PC-3 (cell line): Measurements from ENCODE around the gene SORL1. TPM values are rescaled to one million over a fixed set of nuclear protein-coding genes. Genes with fewer than 3 reads are reported as not detected.

Experiments
- ATAC-seq: fragments of 200-7000 bp; cut with Tn5 transposase; 2 replicates; pipeline ENCODE4 v1.9.1; 2020; ENCODE audit warnings: mild to moderate bottlenecking, moderate library complexity
- BruUV-seq: library from RNA; stranded (reverse); fragments of 400-500 nt; replicated peaks from 2 replicates; lab custom pipeline; 2021; lab: Mats Ljungman, UMichigan
- CTCF ChIA-PET: fragments of 300-600 bp; sonication (Branson Sonifier 250); formaldehyde crosslinking; loops from one replicate; lab custom pipeline; 2022; ENCODE audit warnings: antibody characterized with exemption; lab: Charles Lee
- POLR2A ChIA-PET: fragments of 300-600 bp; sonication (Branson Sonifier 250); formaldehyde crosslinking; loops from one replicate; lab custom pipeline; 2022; ENCODE audit warnings: antibody characterized with exemption; ENCODE audit not compliant: unreplicated experiment; lab: Charles Lee
- DNase-seq: peaks from one replicate; pipeline ENCODE4 v3.0.0-alpha.2; 2015
- H2AFZ ChIP-seq: fragments of 300-600 bp; sonication (generic); 2 replicates; pipeline ENCODE4 v1.6.0; 2016; ENCODE audit warnings: antibody characterized with exemption, low read length
- H3F3A ChIP-seq: fragments of 300-600 bp; sonication (generic); one replicate; pipeline ENCODE4 v1.6.0; 2017; ENCODE audit warnings: antibody characterized with exemption, low read length, control low read depth, mild to moderate bottlenecking; ENCODE audit not compliant: unreplicated experiment
- H3K27ac ChIP-seq: fragments of 300-600 bp; sonication (generic); 2 replicates; pipeline ENCODE4 v1.5.1; 2016; ENCODE audit warnings: mild to moderate bottlenecking, low read length
- H3K27me3 ChIP-seq: fragments of 300-600 bp; sonication (generic); 2 replicates; pipeline ENCODE4 v1.6.1; 2016; ENCODE audit warnings: low read length, mixed read lengths
- H3K36me3 ChIP-seq: fragments of 300-600 bp; sonication (generic); 2 replicates; pipeline ENCODE4 v1.6.1; 2016; ENCODE audit warnings: low read depth, mixed run types, low read length, mixed read lengths
- H3K4me1 ChIP-seq: fragments of 300-600 bp; sonication (generic); 2 replicates; pipeline ENCODE4 v1.5.1; 2016; ENCODE audit warnings: low read length; ENCODE audit not compliant: insufficient read depth
- H3K4me2 ChIP-seq: fragments of 300-600 bp; sonication (generic); 2 replicates; pipeline ENCODE4 v1.6.0; 2016; ENCODE audit warnings: low read length
- H3K4me3 ChIP-seq: fragments of 300-600 bp; sonication (generic); 2 replicates; pipeline ENCODE4 v1.5.1; 2016; ENCODE audit warnings: mild to moderate bottlenecking, low read length, mixed read lengths
- H3K79me2 ChIP-seq: fragments of 300-600 bp; sonication (generic); 2 replicates; pipeline ENCODE4 v1.6.1; 2017; ENCODE audit warnings: low read length, mixed read lengths
- H3K9ac ChIP-seq: fragments of 300-600 bp; sonication (generic); 2 replicates; pipeline ENCODE4 v1.6.0; 2016; ENCODE audit warnings: mild to moderate bottlenecking, low read length
- H3K9me2 ChIP-seq: fragments of 300-600 bp; sonication (generic); replicated peaks from 2 replicates; pipeline ENCODE4 v1.6.1; 2016; ENCODE audit warnings: mixed run types, low read length, mixed read lengths
- H3K9me3 ChIP-seq: fragments of 300-600 bp; sonication (generic); 2 replicates; pipeline ENCODE4 v1.6.1; 2016; ENCODE audit warnings: low read length, mixed read lengths
- H4K20me1 ChIP-seq: fragments of 300-600 bp; sonication (generic); 2 replicates; pipeline ENCODE4 v1.6.1; 2016; ENCODE audit warnings: low read length, mixed read lengths
- CTCF ChIP-seq: fragments of 300-600 bp; sonication (generic); conservative IDR thresholded peaks from 2 replicates; pipeline ENCODE4 v1.5.1; 2017; ENCODE audit warnings: antibody characterized with exemption, low read depth, mild to moderate bottlenecking, low read length
- EZH2 ChIP-seq: fragments of 300-600 bp; sonication (generic); IDR thresholded peaks from one replicate; pipeline ENCODE4 v1.6.1; 2017; ENCODE audit warnings: antibody characterized with exemption, mild to moderate bottlenecking, low read length; ENCODE audit not compliant: unreplicated experiment
- EZH2phosphoT487 ChIP-seq: fragments of 300-600 bp; sonication (generic); IDR thresholded peaks from 2 replicates; pipeline ENCODE4 v1.6.1; 2018; ENCODE audit warnings: mild to moderate bottlenecking, antibody characterized with exemption, low read length, borderline replicate concordance
- intact Hi-C: fragments of 100-400 bp; cut with micrococcal nuclease; formaldehyde crosslinking; loops from 2 replicates; pipeline ENCODE4 v1.9.0; 2023
- total RNA-seq: library from RNA; depleted of rRNA; stranded (reverse); fragments of >200 nt; gene quantifications from 2 replicates; pipeline ENCODE4 v1.2.3, GENCODE V29; 2014

Gene SORL1
- total RNA-seq, 1 experiment from 2014 or later, result 53.7 TPM

- BruUV-seq, result no TSS peak
- no peaks in the 10 kb centered on the region for H3K9me2 ChIP-seq
- no peak overlapping the region for H3K9ac ChIP-seq
- TF ChIP-seq CTCF, result no peak
- TF ChIP-seq EZH2phosphoT487, result no peak
- TF ChIP-seq EZH2, result no peak
- H3K9me3 ChIP-seq, result no peaks in the 10 kb centered on the region
- intact Hi-C loops, result no loop called here
- H3K27ac ChIP-seq, result no peak overlapping the region
- H4K20me1 ChIP-seq, result no peaks in the 10 kb centered on the region
- no peaks in the 10 kb centered on the region for H3K36me3 ChIP-seq
- H3K4me1 ChIP-seq, result no peaks in the 10 kb centered on the region
- no peaks in the 10 kb centered on the region for H3K79me2 ChIP-seq
- H3K4me3 ChIP-seq, result no peak overlapping the region
- ChIA-PET POLR2A (no interaction called here), CTCF (no interaction called here)
- no peaks in the 10 kb centered on the region for H3K27me3 ChIP-seq
- no peak for ATAC-seq
- no peak overlapping the region for H3K4me2 ChIP-seq
- H2AFZ ChIP-seq, result no peak overlapping the region
- H3F3A ChIP-seq, result no peaks in the 10 kb centered on the region
- peak; percentile 58 for DNase-seq
These were observed 15.0 kb upstream of the SORL1 start for GRCh38 chr11:121437018-121437685.

- no TSS peak for BruUV-seq
- no peak overlapping the region for H3K4me2 ChIP-seq
These were observed 14.4 kb upstream of the SORL1 start for GRCh38 chr11:121437686-121438078.

More at GRCh38 chr11:121437686-121438078, 14.4 kb upstream of the SORL1 start:
- H3F3A ChIP-seq, result no peaks in the 10 kb centered on the region
- no peak overlapping the region for H2AFZ ChIP-seq
- POLR2A ChIA-PET, result no interaction called here
- H4K20me1 ChIP-seq, result no peaks in the 10 kb centered on the region
- no peaks in the 10 kb centered on the region for H3K4me1 ChIP-seq
- H3K27ac ChIP-seq, result no peak overlapping the region
- no peak overlapping the region for H3K9ac ChIP-seq
- H3K79me2 ChIP-seq, result no peaks in the 10 kb centered on the region
- no peak for ATAC-seq
- no peak for DNase-seq
- no peak overlapping the region for H3K4me3 ChIP-seq
- H3K9me2 ChIP-seq, result no peaks in the 10 kb centered on the region
- intact Hi-C loops, result no loop called here
- CTCF ChIA-PET, result no interaction called here
- no peaks in the 10 kb centered on the region for H3K27me3 ChIP-seq
- H3K36me3 ChIP-seq, result no peaks in the 10 kb centered on the region
- no peaks in the 10 kb centered on the region for H3K9me3 ChIP-seq
- TF ChIP-seq CTCF (no peak), EZH2 (no peak), EZH2phosphoT487 (no peak)
